Testis (tissue), 2 donors: ENCODE data around the gene XPNPEP3.

Source experiments
- CTCF ChIP-seq, 3 experiments: fragments of 450-650 bp in 2 of 3; fragments of 200-600 bp in 1 of 3; sonication (generic) in 1 of 3; IDR thresholded peaks; one replicate each; pipeline ENCODE4 v1.5.1; 2016 to 2019; ENCODE audit warnings: antibody characterized with exemption in 3 of 3, mild to moderate bottlenecking in 2 of 3, moderate library complexity in 1 of 3
- POLR2A ChIP-seq: fragments of 450-650 bp; IDR thresholded peaks from one replicate; pipeline ENCODE4 v1.6.1; 2017; ENCODE audit warnings: antibody characterized with exemption, mild to moderate bottlenecking, moderate library complexity

GRCh38 chr22:40951795-40952605 is 95.1 kb downstream of the XPNPEP3 start:
- TF ChIP-seq CTCF (IDR thresholded peaks at IDR 0.05) (no peak), POLR2A (no peak)
